Osteoblast (primary cell): ENCODE results near the gene HYAL3. TPM values are rescaled to one million over a fixed set of nuclear protein-coding genes. Genes with fewer than 3 reads are reported as not detected.

Experiments
- DNase-seq: peaks from one replicate; pipeline ENCODE4 v3.0.0; 2011; ENCODE audit warnings: low spot score, mixed read lengths; ENCODE audit not compliant: insufficient read length; ENCODE audit errors: missing footprints
- H2AFZ ChIP-seq: 2 replicates; pipeline ENCODE4 v1.6.0; 2011; ENCODE audit warnings: mild to moderate bottlenecking, low read length
- H3K27ac ChIP-seq: 2 replicates; pipeline ENCODE4 v1.5.1; 2011; ENCODE audit warnings: mild to moderate bottlenecking, low read depth, low read length, moderate library complexity
- H3K27me3 ChIP-seq: 2 replicates; pipeline ENCODE4 v1.6.0; 2012; ENCODE audit warnings: mild to moderate bottlenecking, control low read depth, inconsistent platforms, low read length, moderate library complexity; ENCODE audit not compliant: insufficient read depth
- H3K36me3 ChIP-seq: 2 replicates; pipeline ENCODE4 v1.5.1; 2011; ENCODE audit warnings: mild to moderate bottlenecking, low read length, control low read depth, moderate library complexity; ENCODE audit not compliant: insufficient read depth
- H3K4me1 ChIP-seq: 2 replicates; pipeline ENCODE4 v1.5.1; 2011; ENCODE audit warnings: mild to moderate bottlenecking, low read length, control low read depth, moderate library complexity; ENCODE audit not compliant: insufficient read depth
- H3K4me2 ChIP-seq: 2 replicates; pipeline ENCODE4 v1.6.0; 2011; ENCODE audit warnings: mild to moderate bottlenecking, low read length; ENCODE audit not compliant: insufficient read depth
- H3K4me3 ChIP-seq: fragments of 200-600 bp; sonication (generic); 3 replicates; pipeline ENCODE4 v1.5.1; 2012; ENCODE audit warnings: mild to moderate bottlenecking, low read length, inconsistent platforms; ENCODE audit not compliant: insufficient read depth
- H3K79me2 ChIP-seq: 2 replicates; pipeline ENCODE4 v1.6.0; 2012; ENCODE audit warnings: mild to moderate bottlenecking, low read length, control low read depth, inconsistent platforms; ENCODE audit not compliant: insufficient read depth
- H3K9me3 ChIP-seq: 2 replicates; pipeline ENCODE4 v1.5.1; 2011; ENCODE audit warnings: low read depth, low read length, control low read depth
- H4K20me1 ChIP-seq: 2 replicates; pipeline ENCODE4 v1.6.0; 2012; ENCODE audit warnings: mild to moderate bottlenecking, low read length, control low read depth; ENCODE audit not compliant: insufficient read depth
- total RNA-seq: library from RNA; depleted of rRNA; stranded (reverse); fragments of >200 nt; gene quantifications from 2 replicates; pipeline ENCODE4 v1.2.3, GENCODE V29; 2012
- TF ChIP-seq, protein P1 (sequence below): IDR thresholded peaks from 2 replicates; pipeline ENCODE4 v1.5.1; 2011; ENCODE audit warnings: mild to moderate bottlenecking, low read depth, low read length, moderate library complexity; ENCODE audit errors: extremely low read depth

Gene HYAL3
- total RNA-seq, 1 donor, result 1.8 TPM

DNA sequence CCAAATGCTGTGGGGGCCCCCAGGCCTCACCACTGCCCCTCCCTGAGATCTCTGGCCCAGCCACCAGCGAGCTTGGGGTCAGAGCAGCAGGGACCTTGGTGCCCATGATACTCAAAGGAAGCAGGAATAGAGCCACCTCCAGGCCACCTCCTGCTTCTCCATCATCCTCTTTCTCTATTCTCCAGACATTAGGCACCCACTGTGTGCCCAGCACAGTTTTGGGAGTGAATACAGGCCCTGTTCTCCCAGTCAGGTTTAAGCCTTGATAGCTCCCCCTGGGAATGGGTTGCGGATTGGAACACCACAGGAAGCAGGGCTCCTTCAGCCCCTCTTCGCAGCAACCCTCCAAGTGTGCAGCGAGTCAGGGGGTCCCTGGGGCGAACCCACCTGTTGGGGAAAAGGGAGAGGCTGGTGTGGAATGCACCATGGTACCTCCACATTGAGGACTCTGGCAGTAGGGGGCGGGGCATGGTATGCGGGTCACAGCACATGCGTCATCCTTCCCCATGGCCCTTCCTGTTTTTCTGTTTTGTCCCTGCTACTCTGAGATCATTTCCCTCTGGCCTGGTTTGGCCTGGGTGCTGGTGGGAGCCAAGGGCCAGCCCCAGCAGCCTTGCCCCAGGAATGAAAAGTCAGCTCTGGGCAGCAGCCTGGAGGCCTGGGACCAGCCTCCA, 44.5 kb downstream of the HYAL3 start:
- Histone ChIP-seq H3K36me3 (peaks cover 74% of the 10 kb centered on the region), H3K79me2 (peaks cover 80% of the 10 kb centered on the region), H3K27me3 (no peaks in the 10 kb centered on the region), H3K4me1 (peaks cover 15% of the 10 kb centered on the region), H3K27ac (peak overlapping the region; percentile 70), H3K4me2 (no peak overlapping the region), H4K20me1 (peaks cover 69% of the 10 kb centered on the region), H3K4me3 (no peak overlapping the region), H3K9me3 (no peaks in the 10 kb centered on the region), H2AFZ (no peak overlapping the region)
- TF ChIP-seq, protein P1, sequence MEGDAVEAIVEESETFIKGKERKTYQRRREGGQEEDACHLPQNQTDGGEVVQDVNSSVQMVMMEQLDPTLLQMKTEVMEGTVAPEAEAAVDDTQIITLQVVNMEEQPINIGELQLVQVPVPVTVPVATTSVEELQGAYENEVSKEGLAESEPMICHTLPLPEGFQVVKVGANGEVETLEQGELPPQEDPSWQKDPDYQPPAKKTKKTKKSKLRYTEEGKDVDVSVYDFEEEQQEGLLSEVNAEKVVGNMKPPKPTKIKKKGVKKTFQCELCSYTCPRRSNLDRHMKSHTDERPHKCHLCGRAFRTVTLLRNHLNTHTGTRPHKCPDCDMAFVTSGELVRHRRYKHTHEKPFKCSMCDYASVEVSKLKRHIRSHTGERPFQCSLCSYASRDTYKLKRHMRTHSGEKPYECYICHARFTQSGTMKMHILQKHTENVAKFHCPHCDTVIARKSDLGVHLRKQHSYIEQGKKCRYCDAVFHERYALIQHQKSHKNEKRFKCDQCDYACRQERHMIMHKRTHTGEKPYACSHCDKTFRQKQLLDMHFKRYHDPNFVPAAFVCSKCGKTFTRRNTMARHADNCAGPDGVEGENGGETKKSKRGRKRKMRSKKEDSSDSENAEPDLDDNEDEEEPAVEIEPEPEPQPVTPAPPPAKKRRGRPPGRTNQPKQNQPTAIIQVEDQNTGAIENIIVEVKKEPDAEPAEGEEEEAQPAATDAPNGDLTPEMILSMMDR, result no peak
- peak; percentile 96 for DNase-seq

DNA sequence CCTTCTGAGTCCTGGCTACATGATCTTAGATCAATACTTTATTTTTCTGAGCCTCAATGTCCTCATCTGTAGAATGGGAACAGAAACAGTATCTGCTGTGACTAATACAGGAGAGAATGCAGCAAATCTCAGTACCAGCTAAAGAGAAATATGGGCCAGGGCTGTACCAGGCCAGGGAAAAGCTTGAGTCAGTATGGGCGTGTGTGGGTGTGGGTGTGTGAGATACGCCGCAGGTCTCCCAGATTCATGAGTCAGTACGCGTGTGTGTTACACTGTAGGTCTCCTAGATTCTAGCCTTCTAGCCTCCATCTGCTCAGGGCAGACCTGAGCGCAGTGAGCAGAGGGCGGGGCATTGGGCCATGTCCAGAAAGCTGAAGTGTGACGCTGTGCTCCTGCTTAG, 48.0 kb downstream of the HYAL3 start:
- Histone ChIP-seq H3K27ac (peak overlapping the region; percentile 62), H4K20me1 (peaks cover 83% of the 10 kb centered on the region), H2AFZ (no peak overlapping the region), H3K4me3 (no peak overlapping the region), H3K4me1 (peaks cover 45% of the 10 kb centered on the region), H3K9me3 (no peaks in the 10 kb centered on the region), H3K27me3 (no peaks in the 10 kb centered on the region), H3K36me3 (peaks cover 41% of the 10 kb centered on the region), H3K79me2 (peaks cover 90% of the 10 kb centered on the region), H3K4me2 (no peak overlapping the region)
- TF ChIP-seq, protein P1, result no peak
- peak; percentile 97 for DNase-seq

- Histone ChIP-seq H4K20me1 (peaks cover 81% of the 10 kb centered on the region), H3K9me3 (no peaks in the 10 kb centered on the region), H3K27ac (no peak overlapping the region), H3K36me3 (peaks cover 38% of the 10 kb centered on the region), H3K4me2 (no peak overlapping the region), H3K4me1 (peaks cover 52% of the 10 kb centered on the region), H2AFZ (no peak overlapping the region), H3K4me3 (no peak overlapping the region), H3K79me2 (peaks cover 92% of the 10 kb centered on the region), H3K27me3 (no peaks in the 10 kb centered on the region)
- TF ChIP-seq, protein P1, result no peak
- peak; percentile 61 for DNase-seq
Measured at GRCh38 chr3:50250514-50250913, 48.7 kb downstream of the HYAL3 start.

DNA sequence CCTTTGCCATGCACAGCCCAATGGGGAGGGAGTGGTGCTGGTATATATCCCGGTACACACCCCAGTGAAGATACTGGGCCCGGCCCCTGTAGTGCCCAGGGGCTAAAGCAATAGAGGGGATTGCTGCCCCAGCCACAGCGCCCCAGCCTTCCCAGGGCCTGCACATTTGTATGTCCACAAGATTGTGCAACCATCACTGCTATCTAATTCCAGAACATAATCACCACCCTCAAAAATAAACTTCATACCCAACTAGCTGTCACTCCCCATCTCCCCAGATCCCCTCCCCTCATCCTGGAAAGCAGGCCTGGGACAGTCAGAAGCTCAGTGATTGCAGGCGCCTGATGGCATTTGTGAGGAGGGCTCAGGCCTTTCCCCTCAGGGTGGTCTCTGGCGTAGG, 49.7 kb downstream of the HYAL3 start:
- H3K4me2 ChIP-seq, result no peak overlapping the region
- H3K4me3 ChIP-seq, result no peak overlapping the region
- H3K9me3 ChIP-seq, result no peaks in the 10 kb centered on the region
- TF ChIP-seq, protein P1, result no peak
- no peak for DNase-seq
- peaks cover 56% of the 10 kb centered on the region for H3K4me1 ChIP-seq
- peaks cover 31% of the 10 kb centered on the region for H3K36me3 ChIP-seq
- no peaks in the 10 kb centered on the region for H3K27me3 ChIP-seq
- H3K27ac ChIP-seq, result peak overlapping the region; percentile 28
- H3K79me2 ChIP-seq, result peaks cover 91% of the 10 kb centered on the region
- no peak overlapping the region for H2AFZ ChIP-seq
- peaks cover 79% of the 10 kb centered on the region for H4K20me1 ChIP-seq
